WTC11 (cell line): Measurements from ENCODE around the gene LMF1.

Experiments used
- CTCF ChIP-seq: fragments of 200-600 bp; IDR thresholded peaks from 2 replicates; pipeline ENCODE4 v1.8.0; 2022; ENCODE audit warnings: antibody characterized with exemption
- SP1 ChIP-seq: sonication (generic); formaldehyde crosslinking; conservative IDR thresholded peaks from 2 replicates; pipeline ENCODE4 v1.8.1; 2022; ENCODE audit warnings: missing genetic modification reagents
- ZBTB43 ChIP-seq: sonication (generic); formaldehyde crosslinking; IDR thresholded peaks from 2 replicates; pipeline ENCODE4 v1.8.1; 2023; ENCODE audit warnings: mild to moderate bottlenecking, missing genetic modification reagents
- ZNF671 ChIP-seq: fragments of 250-450 bp; sonication (Bioruptor Pico); IDR thresholded peaks from 2 replicates; pipeline ENCODE4 v1.8.0; 2021; ENCODE audit warnings: mild to moderate bottlenecking

- TF ChIP-seq ZNF671 (CRISPR knock-in tag), result no peak
- TF ChIP-seq SP1 (CRISPR knock-in tag), result no peak
- no peak for TF ChIP-seq CTCF
- no peak for TF ChIP-seq ZBTB43 (CRISPR knock-in tag)
Measured at GRCh38 chr16:922051-922450, 48.7 kb downstream of the LMF1 start.
